ENCODE data around the gene CTRB1. TPM values are rescaled to one million over a fixed set of nuclear protein-coding genes. Genes with fewer than 3 reads are reported as not detected.

CTRB1 gene
- total RNA-seq, 6 donors from 2014 or later = 5.1 to 11.3 TPM; not detected in 4

DNA sequence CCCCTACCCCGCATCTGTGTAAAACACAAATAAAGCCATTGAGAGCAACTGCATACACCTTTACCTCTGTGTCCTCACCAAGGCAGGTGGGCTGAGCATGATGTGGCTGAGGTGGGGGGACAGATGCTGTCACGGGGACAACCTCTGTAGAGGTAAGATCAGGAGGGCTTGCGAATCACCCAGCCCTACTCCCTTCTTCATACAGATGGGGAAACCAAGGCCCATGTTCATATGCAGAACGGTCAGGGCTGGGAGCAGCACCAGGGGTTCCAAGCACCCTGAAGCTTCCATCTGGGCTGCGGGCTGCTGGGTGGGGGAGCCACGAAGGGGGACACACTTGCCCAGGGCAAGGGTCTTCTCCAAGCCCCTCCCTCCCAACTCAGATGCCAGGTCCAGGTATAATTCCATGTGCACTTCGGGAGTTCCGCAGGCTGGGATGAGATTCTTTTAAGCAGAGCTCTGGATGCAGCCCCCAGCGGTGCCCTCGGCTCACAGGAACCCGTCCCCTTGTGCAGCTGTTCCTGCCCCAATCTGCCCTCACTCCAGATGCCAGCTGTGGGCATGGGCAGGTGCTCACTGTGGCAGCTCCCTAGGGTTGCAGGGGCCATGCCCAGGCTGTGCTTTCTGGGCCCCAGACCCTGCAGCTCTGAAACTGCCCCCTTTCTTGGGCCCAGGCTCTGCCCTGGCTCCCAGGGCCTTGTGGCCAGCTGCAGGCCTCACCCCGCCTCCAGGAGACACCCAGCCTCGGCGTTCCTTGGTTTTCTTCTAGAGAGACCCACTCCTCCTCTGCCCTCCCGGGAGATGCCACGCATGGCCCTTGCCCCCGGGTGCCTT, 9.6 kb downstream of the CTRB1 start:
- H3K36me3 ChIP-seq = peaks cover 0 to 54% (median 35%) of the 10 kb centered on the region in 4 donors
- no peak overlapping the region for H3K4me3 ChIP-seq
- no peaks in the 10 kb centered on the region for H3K9me3 ChIP-seq
- 89% methylated on average over 14 to 17 of the region's 17 CpGs for WGBS, 2 donors
- DNase-seq (peak in 1 of 2 donors; percentile 59), ATAC-seq (ENCODE audit: low FRiP score in 2 of 2) (no peak)
- peaks cover 0 to 16% (median 6%) of the 10 kb centered on the region in 4 donors for H3K4me1 ChIP-seq
- no peak overlapping the region for H3K27ac ChIP-seq
- no peak for TF ChIP-seq POLR2A (IDR thresholded peaks at IDR 0.05)
- TF ChIP-seq, protein P1, sequence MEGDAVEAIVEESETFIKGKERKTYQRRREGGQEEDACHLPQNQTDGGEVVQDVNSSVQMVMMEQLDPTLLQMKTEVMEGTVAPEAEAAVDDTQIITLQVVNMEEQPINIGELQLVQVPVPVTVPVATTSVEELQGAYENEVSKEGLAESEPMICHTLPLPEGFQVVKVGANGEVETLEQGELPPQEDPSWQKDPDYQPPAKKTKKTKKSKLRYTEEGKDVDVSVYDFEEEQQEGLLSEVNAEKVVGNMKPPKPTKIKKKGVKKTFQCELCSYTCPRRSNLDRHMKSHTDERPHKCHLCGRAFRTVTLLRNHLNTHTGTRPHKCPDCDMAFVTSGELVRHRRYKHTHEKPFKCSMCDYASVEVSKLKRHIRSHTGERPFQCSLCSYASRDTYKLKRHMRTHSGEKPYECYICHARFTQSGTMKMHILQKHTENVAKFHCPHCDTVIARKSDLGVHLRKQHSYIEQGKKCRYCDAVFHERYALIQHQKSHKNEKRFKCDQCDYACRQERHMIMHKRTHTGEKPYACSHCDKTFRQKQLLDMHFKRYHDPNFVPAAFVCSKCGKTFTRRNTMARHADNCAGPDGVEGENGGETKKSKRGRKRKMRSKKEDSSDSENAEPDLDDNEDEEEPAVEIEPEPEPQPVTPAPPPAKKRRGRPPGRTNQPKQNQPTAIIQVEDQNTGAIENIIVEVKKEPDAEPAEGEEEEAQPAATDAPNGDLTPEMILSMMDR (IDR thresholded peaks at IDR 0.05) = no peak
- TF ChIP-seq EP300 (IDR thresholded peaks at IDR 0.05) = no peak
- TF ChIP-seq POLR2AphosphoS5 (IDR thresholded peaks at IDR 0.05) = no peak
- no peaks in the 10 kb centered on the region for H3K27me3 ChIP-seq

DNA sequence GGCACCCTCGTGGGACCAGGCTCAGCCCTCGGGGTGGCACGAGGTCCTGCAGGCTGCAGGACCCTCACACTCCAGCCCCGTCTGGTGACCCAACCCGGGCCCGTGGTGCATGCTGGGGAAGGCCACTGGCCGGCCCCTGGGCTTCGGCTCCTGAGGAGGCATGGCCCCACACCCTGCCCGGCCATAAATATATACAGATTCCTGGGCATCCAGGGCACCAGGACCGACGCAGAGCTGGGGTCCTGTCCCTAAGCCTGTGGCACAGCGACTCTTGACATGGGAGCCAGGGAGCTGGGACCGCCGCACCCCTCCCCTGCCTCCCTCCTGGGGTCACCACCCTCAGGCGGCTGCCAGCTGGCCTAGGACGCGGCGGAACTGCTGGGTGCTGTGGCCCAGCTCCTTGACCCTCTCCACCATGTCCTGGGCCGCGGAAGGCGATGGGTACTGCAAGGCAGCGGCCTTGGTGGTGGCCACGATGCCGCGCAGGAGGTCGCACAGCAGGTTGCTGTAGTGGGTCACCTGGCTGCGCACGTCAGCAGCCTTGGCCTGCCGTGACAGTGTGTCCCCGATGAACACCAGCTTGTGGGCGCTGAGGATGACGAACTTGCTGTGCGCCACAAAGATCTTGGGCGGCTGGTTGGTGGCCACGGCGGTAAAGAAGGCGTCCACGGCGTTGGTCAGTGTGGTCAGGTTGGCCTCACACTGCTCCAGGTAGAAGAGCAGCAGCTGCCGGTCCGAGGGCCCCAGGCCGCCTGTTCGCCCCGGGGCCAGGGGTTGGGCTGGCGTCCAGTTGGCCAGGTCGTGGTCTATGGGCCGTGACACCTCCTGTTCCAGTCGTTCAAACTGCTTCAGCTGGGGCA, 10.6 kb downstream of the CTRB1 start:
- Histone ChIP-seq H3K27ac (peak overlapping the region in 3 of 4 donors; percentile 30 to 71 (median 53)), H3K4me1 (peaks cover 9 to 27% (median 15%) of the 10 kb centered on the region in 4 donors), H3K9me3 (no peaks in the 10 kb centered on the region), H3K36me3 (peaks cover 0 to 60% (median 37%) of the 10 kb centered on the region in 4 donors), H3K4me3 (no peak overlapping the region), H3K27me3 (no peaks in the 10 kb centered on the region)
- TF ChIP-seq POLR2AphosphoS5 (IDR thresholded peaks at IDR 0.05) = no peak
- no peak for TF ChIP-seq POLR2A (IDR thresholded peaks at IDR 0.05)
- TF ChIP-seq EP300 (IDR thresholded peaks at IDR 0.05) = no peak
- WGBS, 2 donors = 92 to 97% methylated on average over 28 to 29 of the region's 48 CpGs
- peak in 1 of 2 donors; percentile 79 for DNase-seq
- no peak for ATAC-seq (ENCODE audit: low FRiP score in 2 of 2)

DNA sequence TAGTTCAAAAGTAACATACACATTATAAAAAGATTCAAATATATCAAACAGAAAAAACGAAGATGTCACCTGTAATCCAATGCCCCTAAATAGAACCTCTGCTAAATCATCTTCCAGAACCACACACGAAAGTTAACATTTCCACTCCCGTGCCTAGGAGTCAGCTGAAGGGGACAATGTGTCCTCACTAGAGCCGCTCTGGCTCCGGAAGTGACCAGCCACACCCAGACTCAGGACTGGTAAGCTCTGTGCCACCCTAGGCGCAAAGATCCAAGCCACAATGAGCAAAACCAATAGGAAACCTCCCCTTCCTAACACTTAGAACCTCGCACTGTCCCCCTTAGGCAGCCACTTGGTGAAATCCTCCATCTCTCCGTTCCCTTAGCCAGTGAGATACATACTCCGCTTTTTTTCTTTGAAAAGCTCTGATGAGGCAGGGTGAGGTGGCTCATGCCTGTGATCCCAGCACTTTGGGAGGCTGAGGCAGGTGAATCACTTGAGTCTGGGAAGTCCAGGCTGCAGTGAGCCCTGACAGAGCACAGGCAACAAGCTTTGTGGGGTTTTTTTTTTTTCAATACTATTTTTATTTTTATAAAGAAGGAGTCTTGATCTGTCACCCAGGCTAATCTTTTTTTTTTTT, 11.8 kb downstream of the CTRB1 start:
- WGBS, 2 donors = 60 to 65% methylated on average over 8 of the region's 9 CpGs
- peak overlapping the region in 2 of 4 donors; percentile 53 to 71 for H3K27ac ChIP-seq
- no peak overlapping the region for H3K4me3 ChIP-seq
- peaks cover 9 to 28% (median 17%) of the 10 kb centered on the region in 4 donors for H3K4me1 ChIP-seq
- ATAC-seq (ENCODE audit: low FRiP score in 2 of 2) (no peak), DNase-seq (no peak)
- H3K9me3 ChIP-seq = no peaks in the 10 kb centered on the region
- no peaks in the 10 kb centered on the region for H3K27me3 ChIP-seq
- TF ChIP-seq POLR2AphosphoS5 (IDR thresholded peaks at IDR 0.05) = peak in 1 of 2 donors; percentile 63
- TF ChIP-seq, protein P1 (IDR thresholded peaks at IDR 0.05) = no peak
- TF ChIP-seq EP300 (IDR thresholded peaks at IDR 0.05) = peak in 1 of 4 donors; percentile 73
- TF ChIP-seq POLR2A (IDR thresholded peaks at IDR 0.05) = no peak
- H3K36me3 ChIP-seq = peaks cover 0 to 71% (median 46%) of the 10 kb centered on the region in 4 donors

DNA sequence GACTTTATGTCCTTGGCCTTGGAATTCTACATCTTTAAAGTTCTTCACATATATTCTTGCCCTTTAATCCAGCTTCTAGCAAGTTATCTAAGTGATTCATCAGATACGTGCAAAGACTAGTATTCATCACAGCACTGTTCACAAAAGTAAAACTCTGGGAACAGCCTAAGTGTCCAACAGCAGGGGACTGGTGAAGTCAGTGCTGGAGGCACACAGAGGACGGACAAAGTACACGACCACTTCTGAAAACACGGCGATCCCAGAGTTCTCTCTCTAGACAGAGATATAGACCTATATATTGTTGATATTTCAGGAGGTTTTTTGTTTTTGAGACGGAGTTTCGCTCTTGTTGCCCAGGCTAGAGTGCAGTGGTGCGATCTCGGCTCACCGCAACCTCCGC, 12.8 kb downstream of the CTRB1 start:
- H3K36me3 ChIP-seq = peaks cover 0 to 79% (median 50%) of the 10 kb centered on the region in 4 donors

More for the DNA sequence above, 12.8 kb downstream of the CTRB1 start:
- ATAC-seq (ENCODE audit: low FRiP score in 2 of 2) (no peak), DNase-seq (no peak)
- no peak overlapping the region for H3K4me3 ChIP-seq
- H3K4me1 ChIP-seq = peaks cover 9 to 28% (median 17%) of the 10 kb centered on the region in 4 donors
- no peaks in the 10 kb centered on the region for H3K9me3 ChIP-seq
- no peak for TF ChIP-seq POLR2A (IDR thresholded peaks at IDR 0.05)
- TF ChIP-seq, protein P1 (IDR thresholded peaks at IDR 0.05) = no peak
- TF ChIP-seq EP300 (IDR thresholded peaks at IDR 0.05) = no peak
- no peak for TF ChIP-seq POLR2AphosphoS5 (IDR thresholded peaks at IDR 0.05)
- H3K27me3 ChIP-seq = no peaks in the 10 kb centered on the region
- no peak overlapping the region for H3K27ac ChIP-seq
- WGBS, 2 donors = 83 to 89% methylated on average over 11 of the region's 11 CpGs

All from upper lobe of left lung (tissue), 6 donors.